ENCODE measurements around the gene LTA.

The LTA gene

GRCh38 chr6:31541059-31541657 lies 30.9 kb upstream of the LTA start:
- Histone ChIP-seq H3K4me2 (ENCODE audit: low read depth, low read length) (peak overlapping the region; percentile 99), H3K27me3 (replicated peaks; ENCODE audit: insufficient read depth, low read length) (no peaks in the 10 kb centered on the region), H3K4me3 (ENCODE audit: low read length) (peak overlapping the region; percentile 89), H3K79me2 (ENCODE audit: low read length) (peaks cover 69% of the 10 kb centered on the region), H3K27ac (ENCODE audit: low read length) (peak overlapping the region; percentile 87), H3K4me1 (ENCODE audit: low read length) (peaks cover 22% of the 10 kb centered on the region), H3K9me3 (replicated peaks; ENCODE audit: insufficient read depth, low read length) (no peaks in the 10 kb centered on the region), H3F3A (ENCODE audit: insufficient read depth, low read length) (peaks cover 16% of the 10 kb centered on the region), H3K36me3 (replicated peaks; ENCODE audit: insufficient read depth, low read length) (peaks cover 13% of the 10 kb centered on the region), H3K9me2 (replicated peaks; ENCODE audit: insufficient read depth, low read length) (no peaks in the 10 kb centered on the region), H2AFZ (ENCODE audit: low read length) (peak overlapping the region; percentile 36), H3K9ac (ENCODE audit: low read length) (peak overlapping the region; percentile 89), H4K20me1 (ENCODE audit: insufficient read depth, low read length) (peaks cover 42% of the 10 kb centered on the region)
- TF ChIP-seq EZH2 (optimal IDR thresholded peaks at IDR 0.05; ENCODE audit: low read depth, low read length) (no peak), CTCF (IDR thresholded peaks at IDR 0.05; ENCODE audit: low read length) (no peak), EZH2phosphoT487 (IDR thresholded peaks at IDR 0.05; ENCODE audit: low read length) (no peak)
- DNase-seq = peak; percentile 64

GRCh38 chr6:31541658-31542521 lies 30.2 kb upstream of the LTA start, which contains the start of gene DDX39B:
Gene DDX39B (minus strand): TSS chr6:31542003. CDS start chr6:31540532, 1,471 bp downstream.
- Histone ChIP-seq H4K20me1 (ENCODE audit: insufficient read depth, low read length) (peaks cover 35% of the 10 kb centered on the region), H3F3A (ENCODE audit: insufficient read depth, low read length) (peaks cover 16% of the 10 kb centered on the region), H3K9ac (ENCODE audit: low read length) (peak within 1 kb of the TSS; percentile 89), H3K9me2 (replicated peaks; ENCODE audit: insufficient read depth, low read length) (no peaks in the 10 kb centered on the region), H3K27ac (ENCODE audit: low read length) (peak within 1 kb of the TSS; percentile 87), H3K4me3 (ENCODE audit: low read length) (peak within 1 kb of the TSS; percentile 89), H3K4me2 (ENCODE audit: low read depth, low read length) (peak within 1 kb of the TSS; percentile 99), H3K79me2 (ENCODE audit: low read length) (peaks cover 61% of the 10 kb centered on the region), H2AFZ (ENCODE audit: low read length) (peak within 1 kb of the TSS; percentile 65), H3K27me3 (replicated peaks; ENCODE audit: insufficient read depth, low read length) (no peaks in the 10 kb centered on the region), H3K4me1 (ENCODE audit: low read length) (peaks cover 26% of the 10 kb centered on the region), H3K9me3 (replicated peaks; ENCODE audit: insufficient read depth, low read length) (no peaks in the 10 kb centered on the region), H3K36me3 (replicated peaks; ENCODE audit: insufficient read depth, low read length) (peaks cover 13% of the 10 kb centered on the region)
- peak; percentile 96 for DNase-seq
- TF ChIP-seq CTCF (IDR thresholded peaks at IDR 0.05; ENCODE audit: low read length) = no peak

GRCh38 chr6:31543639-31544038 lies 28.4 kb upstream of the LTA start:
- Histone ChIP-seq H3K9ac (ENCODE audit: low read length) (no peak overlapping the region), H4K20me1 (ENCODE audit: insufficient read depth, low read length) (peaks cover 24% of the 10 kb centered on the region), H3K27me3 (replicated peaks; ENCODE audit: insufficient read depth, low read length) (no peaks in the 10 kb centered on the region), H3K4me3 (ENCODE audit: low read length) (no peak overlapping the region), H3K27ac (ENCODE audit: low read length) (no peak overlapping the region), H3K9me2 (replicated peaks; ENCODE audit: insufficient read depth, low read length) (no peaks in the 10 kb centered on the region), H2AFZ (ENCODE audit: low read length) (no peak overlapping the region), H3K4me2 (ENCODE audit: low read depth, low read length) (no peak overlapping the region), H3F3A (ENCODE audit: insufficient read depth, low read length) (peaks cover 20% of the 10 kb centered on the region), H3K79me2 (ENCODE audit: low read length) (peaks cover 50% of the 10 kb centered on the region), H3K36me3 (replicated peaks; ENCODE audit: insufficient read depth, low read length) (peaks cover 9% of the 10 kb centered on the region), H3K4me1 (ENCODE audit: low read length) (peaks cover 27% of the 10 kb centered on the region), H3K9me3 (replicated peaks; ENCODE audit: insufficient read depth, low read length) (no peaks in the 10 kb centered on the region)
- DNase-seq = no peak
- TF ChIP-seq EZH2 (optimal IDR thresholded peaks at IDR 0.05; ENCODE audit: low read depth, low read length) (no peak), CTCF (IDR thresholded peaks at IDR 0.05; ENCODE audit: low read length) (no peak), EZH2phosphoT487 (IDR thresholded peaks at IDR 0.05; ENCODE audit: low read length) (no peak)
